GM12873 (cell line): ENCODE results near the gene CELA2A.

Experiments
- CTCF ChIP-seq: IDR thresholded peaks from 2 replicates; pipeline ENCODE4 v1.5.1; 2012; ENCODE audit warnings: low read depth, mild to moderate bottlenecking, moderate library complexity, low read length, control low read depth; ENCODE audit not compliant: insufficient read depth; ENCODE audit errors: missing control alignments

Gene CELA2A

GRCh38 chr1:15519625-15520024 is 63.1 kb downstream of the CELA2A start:
- no peak for TF ChIP-seq CTCF
